Keratinocyte (primary cell): ENCODE measurements around the gene ADH5. TPM values are rescaled to one million over a fixed set of nuclear protein-coding genes. Genes with fewer than 3 reads are reported as not detected.
"Not testable (repeated sequence)": the region's sequence is repeated elsewhere in the genome, so short reads cannot be mapped to it uniquely, and the experiment has no call there.

Source experiments
- DNase-seq: peaks from one replicate; pipeline ENCODE4 v3.0.0-alpha.2; 2011; ENCODE audit warnings: low read depth, missing footprints, low spot score
- FAIRE-seq: peaks from 2 replicates; lab custom pipeline; 2011; peaks lifted over from hg19 to GRCh38; lab: Jason Lieb, UNC
- H2AFZ ChIP-seq: 2 replicates; pipeline ENCODE4 v1.6.0; 2012; ENCODE audit warnings: low read length, control low read depth, inconsistent platforms; ENCODE audit not compliant: control insufficient read depth
- H3K27ac ChIP-seq: 2 replicates; pipeline ENCODE4 v1.5.1; 2011; ENCODE audit warnings: low read length; ENCODE audit not compliant: control insufficient read depth, insufficient read depth
- H3K27me3 ChIP-seq: 3 replicates; pipeline ENCODE4 v1.6.0; 2011; ENCODE audit warnings: low read length; ENCODE audit not compliant: control insufficient read depth, insufficient read depth; ENCODE audit errors: extremely low read depth
- H3K36me3 ChIP-seq, 2 experiments: 2 replicates in 1 of 2; 3 replicates in 1 of 2; pipeline ENCODE4 v1.5.1; 2011; ENCODE audit warnings: low read length in 2 of 2, mild to moderate bottlenecking in 1 of 2; ENCODE audit not compliant: control insufficient read depth in 2 of 2, insufficient read depth in 2 of 2; ENCODE audit errors: extremely low read depth in 1 of 2
- H3K4me1 ChIP-seq: 3 replicates; pipeline ENCODE4 v1.5.1; 2011; ENCODE audit warnings: low read length; ENCODE audit not compliant: control insufficient read depth, insufficient read depth; ENCODE audit errors: extremely low read depth
- H3K4me2 ChIP-seq: 3 replicates; pipeline ENCODE4 v1.6.0; 2011; ENCODE audit warnings: low read depth, low read length; ENCODE audit not compliant: control insufficient read depth, insufficient read depth; ENCODE audit errors: extremely low read depth
- H3K4me3 ChIP-seq, 3 experiments: fragments of 200-600 bp in 1 of 3; sonication (generic) in 1 of 3; 2 replicates in 2 of 3; 3 replicates in 1 of 3; pipeline ENCODE4 v1.5.1; 2011 to 2016; ENCODE audit warnings: low read length in 3 of 3, mild to moderate bottlenecking in 3 of 3, control low read depth in 2 of 3, inconsistent platforms in 1 of 3, low read depth in 1 of 3, mixed read lengths in 1 of 3, mixed run types in 1 of 3, moderate library complexity in 1 of 3; ENCODE audit not compliant: control insufficient read depth in 2 of 3, insufficient read depth in 2 of 3; ENCODE audit errors: extremely low read depth in 1 of 3
- H3K79me2 ChIP-seq: 2 replicates; pipeline ENCODE4 v1.6.0; 2012; ENCODE audit warnings: low read length; ENCODE audit not compliant: control insufficient read depth, insufficient read depth
- H3K9ac ChIP-seq: 3 replicates; pipeline ENCODE4 v1.6.0; 2011; ENCODE audit warnings: low read length; ENCODE audit not compliant: control insufficient read depth, insufficient read depth; ENCODE audit errors: extremely low read depth
- H3K9me1 ChIP-seq: 3 replicates; pipeline ENCODE4 v1.6.0; 2011; ENCODE audit warnings: low read length; ENCODE audit not compliant: control insufficient read depth, insufficient read depth; ENCODE audit errors: extremely low read depth
- H3K9me3 ChIP-seq: 2 replicates; pipeline ENCODE4 v1.5.1; 2012; ENCODE audit warnings: low read depth, low read length; ENCODE audit not compliant: control insufficient read depth
- H4K20me1 ChIP-seq: 3 replicates; pipeline ENCODE4 v1.6.0; 2011; ENCODE audit warnings: low read length; ENCODE audit not compliant: control insufficient read depth, insufficient read depth; ENCODE audit errors: extremely low read depth
- EZH2 ChIP-seq: IDR thresholded peaks from one replicate; pipeline ENCODE4 v1.6.1; 2012; ENCODE audit warnings: inconsistent platforms, mild to moderate bottlenecking, low read length, moderate library complexity
- dilution Hi-C: fragments of 300-500 bp; cut with MboI; formaldehyde crosslinking; loops from one replicate; pipeline ENCODE4 v1.7.0; 2020; ENCODE audit warnings: low sequenced_read_pairs; ENCODE audit not compliant: extremely low pct_ligation_motif_present
- polyA plus RNA-seq, 5 experiments: library from polyadenylated mRNA; depleted of rRNA in 3 of 5; stranded (reverse) in 3 of 5; stranded (forward) in 1 of 5; unstranded in 1 of 5; fragments of >200 nt; gene quantifications; 1 replicate in 1 of 5; 2 replicates in 3 of 5; 3 replicates in 1 of 5; pipeline versions ENCODE4 v1.2.1 to v1.2.3, GENCODE V29; 2011 to 2012; ENCODE audit warnings: missing spikeins in 2 of 5, low read depth in 1 of 5, low replicate concordance in 1 of 5
- TF ChIP-seq, protein P1 (sequence below), 3 experiments: IDR thresholded peaks in 1 of 3; conservative IDR thresholded peaks in 1 of 3; optimal IDR thresholded peaks in 1 of 3; 2 replicates in 2 of 3; 3 replicates in 1 of 3; pipeline versions ENCODE3 to v1.5.1; 2011; ENCODE audit warnings: low read length in 3 of 3, mild to moderate bottlenecking in 3 of 3, moderate library complexity in 2 of 3, control low read depth in 1 of 3, inconsistent platforms in 1 of 3; ENCODE audit not compliant: insufficient read depth in 2 of 3; ENCODE audit errors: extremely low read depth in 1 of 3

The ADH5 gene
- polyA plus RNA-seq, 1 donor (not counting 4 experiments of a cell fraction or from before 2014, with no cell fraction given) = 314 TPM

DNA sequence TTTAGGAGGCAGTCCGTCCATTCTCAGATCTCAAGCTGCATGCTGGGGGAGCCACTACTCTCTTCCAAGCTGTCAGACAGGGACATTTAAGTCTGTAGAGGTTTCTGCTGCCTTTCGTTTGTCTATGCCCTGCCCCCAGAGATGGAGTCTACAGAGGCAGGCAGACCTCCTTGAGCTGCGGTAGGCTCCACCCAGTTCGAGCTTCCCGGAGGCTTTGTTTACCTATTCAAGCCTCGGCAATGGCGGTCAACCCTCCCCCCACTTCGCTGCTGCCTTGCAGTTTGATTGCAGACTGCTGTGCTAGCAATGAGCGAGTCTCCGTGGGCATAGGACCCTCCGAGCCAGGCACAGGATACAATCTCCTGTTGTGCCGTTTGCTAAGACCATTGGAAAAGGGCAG lies 10.7 kb upstream of the ADH5 start:
- no peaks in the 10 kb centered on the region for H3K4me1 ChIP-seq
- TF ChIP-seq EZH2 = no peak
- TF ChIP-seq, protein P1, sequence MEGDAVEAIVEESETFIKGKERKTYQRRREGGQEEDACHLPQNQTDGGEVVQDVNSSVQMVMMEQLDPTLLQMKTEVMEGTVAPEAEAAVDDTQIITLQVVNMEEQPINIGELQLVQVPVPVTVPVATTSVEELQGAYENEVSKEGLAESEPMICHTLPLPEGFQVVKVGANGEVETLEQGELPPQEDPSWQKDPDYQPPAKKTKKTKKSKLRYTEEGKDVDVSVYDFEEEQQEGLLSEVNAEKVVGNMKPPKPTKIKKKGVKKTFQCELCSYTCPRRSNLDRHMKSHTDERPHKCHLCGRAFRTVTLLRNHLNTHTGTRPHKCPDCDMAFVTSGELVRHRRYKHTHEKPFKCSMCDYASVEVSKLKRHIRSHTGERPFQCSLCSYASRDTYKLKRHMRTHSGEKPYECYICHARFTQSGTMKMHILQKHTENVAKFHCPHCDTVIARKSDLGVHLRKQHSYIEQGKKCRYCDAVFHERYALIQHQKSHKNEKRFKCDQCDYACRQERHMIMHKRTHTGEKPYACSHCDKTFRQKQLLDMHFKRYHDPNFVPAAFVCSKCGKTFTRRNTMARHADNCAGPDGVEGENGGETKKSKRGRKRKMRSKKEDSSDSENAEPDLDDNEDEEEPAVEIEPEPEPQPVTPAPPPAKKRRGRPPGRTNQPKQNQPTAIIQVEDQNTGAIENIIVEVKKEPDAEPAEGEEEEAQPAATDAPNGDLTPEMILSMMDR (optimal IDR thresholded peaks at IDR 0.05 in 1 of 3, IDR thresholded peaks at IDR 0.05 in 1 of 3, conservative IDR thresholded peaks at IDR 0.05 in 1 of 3; ENCODE audit: extremely low read depth in 1 of 3, insufficient read depth in 2 of 3, low read length in 3 of 3) = no peak
- FAIRE-seq (no peak), DNase-seq (no peak)
- H3K9me1 ChIP-seq = no peaks in the 10 kb centered on the region
- H3K79me2 ChIP-seq = no peaks in the 10 kb centered on the region
- dilution Hi-C loops = no loop called here
- H3K4me2 ChIP-seq = no peak overlapping the region
- H3K9ac ChIP-seq = no peak overlapping the region
- H3K36me3 ChIP-seq = peaks cover 0 to 1% of the 10 kb centered on the region in 2 experiments
- no peaks in the 10 kb centered on the region for H3K27me3 ChIP-seq
- no peak overlapping the region for H3K4me3 ChIP-seq
- no peak overlapping the region for H3K27ac ChIP-seq
- no peak overlapping the region for H2AFZ ChIP-seq
- no peaks in the 10 kb centered on the region for H4K20me1 ChIP-seq
- H3K9me3 ChIP-seq = no peaks in the 10 kb centered on the region

DNA sequence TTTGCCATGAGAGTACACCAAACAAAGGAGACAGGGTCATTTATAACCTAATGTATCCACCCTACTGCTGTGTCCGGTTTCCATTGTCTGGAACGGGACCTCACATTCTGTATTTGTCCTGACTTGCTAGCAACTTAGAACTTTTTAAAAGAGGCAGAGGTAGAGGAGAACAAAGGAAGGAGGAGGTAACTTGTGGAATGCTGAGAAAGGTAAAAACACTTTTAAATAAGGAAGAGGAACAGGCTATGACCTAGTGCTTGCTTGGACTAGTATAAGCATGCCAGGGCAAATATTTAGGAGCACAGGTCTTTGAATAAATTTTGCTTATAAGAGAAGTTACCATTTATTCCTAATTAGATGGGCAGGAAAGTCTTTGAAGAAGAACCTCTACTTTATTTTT lies 3.3 kb upstream of the ADH5 start:
- H3K4me3 ChIP-seq = peak overlapping the region; percentile 55 to 90 (median 81)
- H4K20me1 ChIP-seq, H3K36me3 ChIP-seq, FAIRE-seq, H3K9me1 ChIP-seq, H3K9me3 ChIP-seq, dilution Hi-C loops, H2AFZ ChIP-seq, DNase-seq, H3K27me3 ChIP-seq: not testable (repeated sequence)
- peaks cover 37% of the 10 kb centered on the region for H3K79me2 ChIP-seq
- H3K27ac ChIP-seq = peak overlapping the region; percentile 96
- H3K4me1 ChIP-seq = peaks cover 11% of the 10 kb centered on the region
- H3K9ac ChIP-seq = peak overlapping the region; percentile 94
- peak overlapping the region; percentile 94 for H3K4me2 ChIP-seq

DNA sequence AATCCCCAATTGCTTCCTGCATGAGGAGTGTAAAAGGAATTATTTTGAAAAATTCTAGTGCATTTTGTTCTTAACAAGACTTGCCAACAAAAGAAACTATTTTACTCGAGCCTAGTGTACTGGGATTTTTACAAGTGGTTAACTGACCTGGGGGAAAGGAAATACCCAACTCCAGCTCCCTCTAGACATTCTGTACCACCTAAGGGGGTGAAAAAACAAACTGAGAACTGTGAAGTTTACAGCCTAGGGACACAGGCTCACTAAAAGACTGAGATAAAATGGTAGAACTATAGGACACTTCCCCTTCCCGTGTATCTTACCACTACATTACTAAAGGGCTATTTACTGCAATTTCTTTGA lies 2.6 kb upstream of the ADH5 start:
- TF ChIP-seq, protein P1 (optimal IDR thresholded peaks at IDR 0.05 in 1 of 3, IDR thresholded peaks at IDR 0.05 in 1 of 3, conservative IDR thresholded peaks at IDR 0.05 in 1 of 3; ENCODE audit: extremely low read depth in 1 of 3, insufficient read depth in 2 of 3, low read length in 3 of 3) = no peak
- TF ChIP-seq EZH2 = no peak
- DNase-seq (no peak), FAIRE-seq (peak; percentile 13)
- H3K9ac ChIP-seq = peak overlapping the region; percentile 94
- H3K4me2 ChIP-seq = peak overlapping the region; percentile 94
- H3K36me3 ChIP-seq = peaks cover 0 to 2% of the 10 kb centered on the region in 2 experiments
- peak overlapping the region; percentile 96 for H3K27ac ChIP-seq
- no peaks in the 10 kb centered on the region for H4K20me1 ChIP-seq
- H3K9me1 ChIP-seq = no peaks in the 10 kb centered on the region
- H3K4me1 ChIP-seq = peaks cover 14% of the 10 kb centered on the region
- H3K27me3 ChIP-seq = no peaks in the 10 kb centered on the region
- no peak overlapping the region for H2AFZ ChIP-seq
- H3K4me3 ChIP-seq = peak overlapping the region; percentile 55 to 90 (median 81)
- dilution Hi-C loops = no loop called here
- H3K9me3 ChIP-seq = no peaks in the 10 kb centered on the region
- peaks cover 41% of the 10 kb centered on the region for H3K79me2 ChIP-seq
